K562 (cell line): ENCODE results near the gene IPP. TPM values are rescaled to one million over a fixed set of nuclear protein-coding genes. Genes with fewer than 3 reads are reported as not detected.

Experiments
- ATF7 ChIP-seq: fragments of 450-650 bp; IDR thresholded peaks from 2 replicates; pipeline ENCODE4 v1.7.1; 2014; ENCODE audit warnings: mild to moderate bottlenecking, moderate library complexity
- CLOCK ChIP-seq: fragments of 250-450 bp; sonication (Bioruptor Pico); IDR thresholded peaks from 2 replicates; pipeline ENCODE4 v1.4.0; 2020; ENCODE audit warnings: mild to moderate bottlenecking, moderate library complexity, borderline replicate concordance
- MCM2 ChIP-seq: fragments of 450-650 bp; IDR thresholded peaks from 2 replicates; pipeline ENCODE4 v1.6.1; 2017; ENCODE audit warnings: low read depth, mild to moderate bottlenecking
- MGA ChIP-seq: fragments of 450-650 bp; IDR thresholded peaks from 2 replicates; pipeline ENCODE4 v1.6.1; 2016; ENCODE audit warnings: mild to moderate bottlenecking, moderate library complexity
- PHB ChIP-seq: fragments of 250-450 bp; sonication (Bioruptor Pico); IDR thresholded peaks from 2 replicates; pipeline ENCODE4 v1.5.0; 2021
- SMAD3 ChIP-seq: fragments of 450-650 bp; formaldehyde crosslinking; conservative IDR thresholded peaks from 2 replicates; pipeline ENCODE4 v1.4.0; 2020; ENCODE audit warnings: mild to moderate bottlenecking
- SMARCA4 ChIP-seq: fragments of 450-650 bp; IDR thresholded peaks from 2 replicates; pipeline ENCODE4 v1.6.1; 2016
- SMARCC2 ChIP-seq: fragments of 450-650 bp; IDR thresholded peaks from 2 replicates; pipeline ENCODE4 v1.6.1; 2017; ENCODE audit warnings: antibody characterized with exemption, moderate library complexity, mild to moderate bottlenecking, low read depth
- XRCC4 ChIP-seq: IDR thresholded peaks from one replicate; pipeline ENCODE4 v1.6.1; 2011; ENCODE audit not compliant: insufficient read depth, insufficient read length; ENCODE audit errors: extremely low read depth
- ZC3H8 ChIP-seq: fragments of 450-650 bp; IDR thresholded peaks from 2 replicates; pipeline ENCODE4 v1.6.1; 2017
- ZKSCAN1 ChIP-seq: fragments of 150-350 bp; IDR thresholded peaks from 2 replicates; pipeline ENCODE4 v1.6.1; 2016; ENCODE audit warnings: low read depth, low read length
- ZNF121 ChIP-seq: sonication (generic); formaldehyde crosslinking; conservative IDR thresholded peaks from 2 replicates; pipeline ENCODE4 v1.8.0; 2022; ENCODE audit warnings: missing genetic modification reagents
- ZNF57 ChIP-seq: fragments of 450-650 bp; formaldehyde crosslinking; IDR thresholded peaks from 2 replicates; pipeline ENCODE4 v1.4.0; 2020; ENCODE audit warnings: mild to moderate bottlenecking, moderate library complexity
- polyA plus RNA-seq, 8 experiments: library from polyadenylated mRNA; depleted of rRNA in 4 of 8; stranded (reverse) in 5 of 8; unstranded in 3 of 8; fragments of >200 nt; fragmentation: Nextera tagmentation in 2 of 8; fragmentation: Illumina TruSeq in 1 of 8; extraction: Ambion mirVana in 2 of 8; extraction: Trizol in 1 of 8; gene quantifications; 2 replicates each; pipeline versions ENCODE4 v1.2.1 to v1.2.3, GENCODE V29; 2011 to 2014; ENCODE audit warnings: inconsistent platforms in 1 of 8, missing spikeins in 1 of 8
- total RNA-seq, 7 experiments: library from RNA; depleted of rRNA in 6 of 7; stranded (reverse); fragments of >200 nt in 6 of 7; fragmentation: Illumina TruSeq in 2 of 7; extraction: Trizol in 2 of 7; gene quantifications; 2 replicates each; pipeline versions ENCODE4 v1.2.1 to v1.2.3, GENCODE V29; 2011 to 2021; ENCODE audit warnings: low replicate concordance in 1 of 7

The IPP gene
- total and polyA plus RNA-seq, 9 of the 15 experiments (the other 6 are each of a cell fraction or from before 2014, with no cell fraction given), result 6.9 to 15.1 (median 9.7) TPM

DNA sequence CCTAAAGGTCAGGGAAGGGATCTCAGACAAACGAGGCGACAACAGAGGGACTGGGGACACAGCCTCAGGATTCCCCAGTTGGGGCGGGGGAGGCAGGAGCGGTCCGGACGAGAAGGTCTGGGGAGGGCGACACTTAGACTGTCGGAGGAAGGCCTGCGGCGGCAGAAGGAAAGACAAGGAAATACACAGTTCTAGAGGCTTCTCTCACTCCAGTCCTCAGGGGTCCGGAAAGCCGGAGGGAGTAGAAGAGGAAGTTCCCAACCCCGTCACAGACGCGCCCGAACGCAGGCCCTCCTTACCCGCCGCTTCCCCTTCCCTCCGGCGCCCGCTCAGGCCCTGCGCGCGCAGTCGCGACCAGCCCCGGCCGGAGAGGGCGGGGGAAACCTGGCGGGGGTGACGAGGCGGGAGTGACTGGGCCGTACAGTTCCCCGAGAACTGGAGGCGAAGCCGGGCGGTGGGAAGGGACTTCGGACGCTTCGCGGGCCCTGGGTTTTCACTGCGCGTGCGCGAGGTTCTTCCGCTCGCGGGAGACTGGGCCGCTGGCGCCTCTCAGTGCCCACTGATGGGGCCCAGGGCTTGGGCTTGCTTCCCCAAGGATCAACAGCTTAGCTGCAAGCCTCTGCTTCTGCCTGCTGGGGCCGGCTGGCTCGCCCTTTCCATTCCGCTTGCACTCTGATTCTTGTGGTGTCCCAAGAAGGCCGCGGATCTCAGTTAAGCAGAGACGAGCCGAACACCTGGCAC lies at the start of gene IPP (continued):
- TF ChIP-seq ATF7 (peak; percentile 89), MGA (peak; percentile 60), SMARCC2 (0 out of 2 replicates have a peak, but pooled peaks have one; percentile 11), MCM2 (no peak), ZKSCAN1 (0 out of 2 replicates have a peak, but pooled peaks have one; percentile 40), ZC3H8 (no peak), PHB (CRISPR knock-in tag) (peak; percentile 87; the same call in 1 of the 2 replicates), XRCC4 (no peak), SMAD3 (CRISPR knock-in tag) (no peak), ZNF121 (CRISPR knock-in tag) (no peak), ZNF57 (CRISPR knock-in tag) (0 out of 2 replicates have a peak, but pooled peaks have one; percentile 62), CLOCK (CRISPR knock-in tag) (no peak), SMARCA4 (no peak; the same call in none of the 2 replicates)
